HepG2 (cell line): ENCODE results near the gene TRMT112. TPM values are rescaled to one million over a fixed set of nuclear protein-coding genes. Genes with fewer than 3 reads are reported as not detected.

Source experiments
- ARID4A ChIP-seq: sonication (generic); formaldehyde crosslinking; IDR thresholded peaks from 2 replicates; pipeline ENCODE4 v1.5.0; 2020; ENCODE audit warnings: mild to moderate bottlenecking, missing genetic modification reagents, borderline replicate concordance
- CENPT ChIP-seq: sonication (generic); formaldehyde crosslinking; IDR thresholded peaks from 2 replicates; pipeline ENCODE4 v1.8.0; 2022; ENCODE audit warnings: low read depth, mild to moderate bottlenecking, moderate library complexity, missing genetic modification reagents
- CREBL2 ChIP-seq: sonication (generic); formaldehyde crosslinking; IDR thresholded peaks from 2 replicates; pipeline ENCODE4 v1.8.1; 2023; ENCODE audit warnings: missing genetic modification reagents, mild to moderate bottlenecking, borderline replicate concordance
- EED ChIP-seq: sonication (generic); formaldehyde crosslinking; IDR thresholded peaks from 2 replicates; pipeline ENCODE4 v1.5.0; 2020; ENCODE audit warnings: mild to moderate bottlenecking, missing genetic modification reagents
- NR2C2 ChIP-seq: sonication (generic); formaldehyde crosslinking; IDR thresholded peaks from 2 replicates; pipeline ENCODE4 v1.4.0; 2020; ENCODE audit warnings: missing genetic modification reagents, mild to moderate bottlenecking, moderate library complexity, borderline replicate concordance
- RARA ChIP-seq: IDR thresholded peaks from 2 replicates; pipeline ENCODE4 v1.6.1; 2016; ENCODE audit warnings: missing genetic modification reagents, missing compliant biosample characterization
- SRSF1 ChIP-seq: fragments of 200-400 bp; formaldehyde crosslinking; optimal IDR thresholded peaks from 2 replicates; pipeline ENCODE3; 2017; ENCODE audit warnings: mild to moderate bottlenecking, low read depth, low read length, moderate library complexity
- YEATS2 ChIP-seq: sonication (generic); formaldehyde crosslinking; IDR thresholded peaks from 2 replicates; pipeline ENCODE4 v1.4.0; 2020; ENCODE audit warnings: missing genetic modification reagents, borderline replicate concordance
- ZBTB40 ChIP-seq, 2 experiments: fragments of 450-650 bp in 1 of 2; sonication (generic) in 1 of 2; formaldehyde crosslinking in 1 of 2; IDR thresholded peaks; 2 replicates each; pipeline versions ENCODE4 v1.6.1 to v1.8.0; 2016 to 2022; ENCODE audit warnings: antibody characterized with exemption in 1 of 2, mild to moderate bottlenecking in 1 of 2, missing genetic modification reagents in 1 of 2
- ZBTB42 ChIP-seq: sonication (generic); formaldehyde crosslinking; IDR thresholded peaks from 2 replicates; pipeline ENCODE4 v1.5.0; 2020; ENCODE audit warnings: mild to moderate bottlenecking, missing genetic modification reagents
- ZFP36L1 ChIP-seq: sonication (generic); formaldehyde crosslinking; IDR thresholded peaks from 2 replicates; pipeline ENCODE4 v1.8.0; 2022; ENCODE audit warnings: mild to moderate bottlenecking, missing genetic modification reagents, moderate library complexity
- ZNF160 ChIP-seq: sonication (generic); formaldehyde crosslinking; IDR thresholded peaks from 2 replicates; pipeline ENCODE4 v1.8.0; 2022; ENCODE audit warnings: mild to moderate bottlenecking, inconsistent platforms, missing genetic modification reagents
- polyA plus RNA-seq, 8 experiments: library from polyadenylated mRNA; depleted of rRNA in 3 of 8; stranded (reverse) in 7 of 8; unstranded in 1 of 8; fragments of >200 nt; fragmentation: Illumina TruSeq in 4 of 8; extraction: Trizol in 4 of 8; gene quantifications; 2 replicates each; pipeline versions ENCODE4 v1.2.1 to v1.2.3, GENCODE V29; 2011 to 2016; ENCODE audit warnings: low read depth in 4 of 8, missing spikeins in 1 of 8, mixed read lengths in 1 of 8; ENCODE audit not compliant: insufficient read depth in 1 of 8
- total RNA-seq, 5 experiments: library from RNA; depleted of rRNA; stranded (reverse); fragments of >200 nt; fragmentation: Illumina TruSeq; extraction: Trizol; gene quantifications; 2 replicates each; pipeline ENCODE4 v1.2.3, GENCODE V29; 2016; ENCODE audit warnings: low read depth in 1 of 5

TRMT112 gene
- total and polyA plus RNA-seq, 2 of the 13 experiments (the other 11 are each of a cell fraction or from before 2014, with no cell fraction given), result 186 to 409 TPM

- no peak for TF ChIP-seq ZBTB40 (IDR thresholded peaks at IDR 0.05)
- 0 out of 2 replicates have a peak, but pooled peaks have one; percentile 13 for TF ChIP-seq ZBTB40 (CRISPR knock-in tag; IDR thresholded peaks at IDR 0.05)
- TF ChIP-seq EED (CRISPR knock-in tag), result 0 out of 2 replicates have a peak, but pooled peaks have one; percentile 49
- TF ChIP-seq YEATS2 (CRISPR knock-in tag), result no peak; the same call in 1 of the 2 replicates
- peak; percentile 100 for TF ChIP-seq SRSF1
- no peak for TF ChIP-seq ZFP36L1
- no peak for TF ChIP-seq CREBL2 (CRISPR knock-in tag)
- no peak for TF ChIP-seq ZBTB42 (CRISPR knock-in tag)
- TF ChIP-seq ZNF160 (CRISPR knock-in tag), result peak; percentile 11; the same call in 1 of the 2 replicates
- no peak for TF ChIP-seq RARA (CRISPR knock-in tag)
- 0 out of 2 replicates have a peak, but pooled peaks have one; percentile 15 for TF ChIP-seq ARID4A (CRISPR knock-in tag)
- TF ChIP-seq CENPT (CRISPR knock-in tag), result no peak
- peak; percentile 90 for TF ChIP-seq NR2C2 (CRISPR knock-in tag)
Observed at GRCh38 chr11:64284962-64285884, 32.1 kb downstream of the TRMT112 start, which contains the start of gene GPR137 (continued).
